Endothelial cell of umbilical vein (primary cell): ENCODE results near the gene OR5AC2. TPM values are rescaled to one million over a fixed set of nuclear protein-coding genes. Genes with fewer than 3 reads are reported as not detected.

Source experiments
- BruUV-seq: library from RNA; stranded (reverse); fragments of 400-500 nt; replicated peaks from 2 replicates; lab custom pipeline; 2021; lab: Mats Ljungman, UMichigan
- CTCF ChIA-PET: fragments of 300-600, 350-600 bp; sonication (Branson Sonifier 250); formaldehyde crosslinking; loops from one replicate; lab custom pipeline; 2021; ENCODE audit warnings: antibody characterized with exemption, inconsistent platforms; lab: Charles Lee
- POLR2A ChIA-PET: fragments of 300-600, 350-600 bp; sonication (Branson Sonifier 250); formaldehyde crosslinking; loops from one replicate; lab custom pipeline; 2021; ENCODE audit warnings: antibody characterized with exemption, inconsistent platforms; lab: Charles Lee
- DNase-seq: peaks from one replicate; pipeline ENCODE4 v3.0.0-alpha.2; 2011; ENCODE audit warnings: low read depth, low spot score
- FAIRE-seq: peaks from 2 replicates; lab custom pipeline; 2011; peaks lifted over from hg19 to GRCh38; lab: Jason Lieb, UNC
- H2AFZ ChIP-seq: 2 replicates; pipeline ENCODE4 v1.6.0; 2012; ENCODE audit warnings: low read depth, low read length, control low read depth, inconsistent platforms
- H3K27ac ChIP-seq: 2 replicates; pipeline ENCODE4 v1.5.1; 2011; ENCODE audit warnings: low read depth, mild to moderate bottlenecking, control low read depth, low read length, moderate library complexity; ENCODE audit not compliant: insufficient read depth
- H3K27me3 ChIP-seq, 2 experiments: 2 replicates each; pipeline versions ENCODE4 v1.6.0 to v1.6.1; 2011; ENCODE audit warnings: low read length in 2 of 2, mixed read lengths in 1 of 2; ENCODE audit not compliant: control insufficient read depth in 2 of 2, insufficient read depth in 2 of 2
- H3K36me3 ChIP-seq, 2 experiments: 2 replicates in 1 of 2; 3 replicates in 1 of 2; pipeline ENCODE4 v1.5.1; 2011; ENCODE audit warnings: low read length in 2 of 2, mild to moderate bottlenecking in 1 of 2, moderate library complexity in 1 of 2; ENCODE audit not compliant: control insufficient read depth in 2 of 2, insufficient read depth in 2 of 2; ENCODE audit errors: extremely low read depth in 1 of 2
- H3K4me1 ChIP-seq: 3 replicates; pipeline ENCODE4 v1.5.1; 2011; ENCODE audit warnings: mild to moderate bottlenecking, low read length; ENCODE audit not compliant: control insufficient read depth, insufficient read depth; ENCODE audit errors: extremely low read depth
- H3K4me2 ChIP-seq: 2 replicates; pipeline ENCODE4 v1.6.1; 2011; ENCODE audit warnings: low read length, control low read depth, mixed read lengths; ENCODE audit not compliant: insufficient read depth
- H3K4me3 ChIP-seq, 3 experiments: fragments of 200-600 bp in 1 of 3; sonication (generic), shearing (Covaris generic) in 1 of 3; replicated peaks in 1 of 3; 2 replicates each; pipeline ENCODE4 v1.5.1; 2011 to 2016; ENCODE audit warnings: control low read depth in 3 of 3, low read length in 3 of 3, mild to moderate bottlenecking in 2 of 3, inconsistent platforms in 1 of 3, low read depth in 1 of 3, moderate library complexity in 1 of 3; ENCODE audit not compliant: insufficient read depth in 1 of 3
- H3K79me2 ChIP-seq: 2 replicates; pipeline ENCODE4 v1.6.0; 2012; ENCODE audit warnings: low read length, inconsistent platforms; ENCODE audit not compliant: control insufficient read depth, insufficient read depth
- H3K9ac ChIP-seq: replicated peaks from 2 replicates; pipeline ENCODE3; 2011; ENCODE audit warnings: low read length, control low read depth; ENCODE audit not compliant: insufficient read depth; ENCODE audit errors: extremely low read depth
- H3K9me1 ChIP-seq: replicated peaks from 3 replicates; pipeline ENCODE4 v1.6.0; 2011; ENCODE audit warnings: mild to moderate bottlenecking, low read length; ENCODE audit not compliant: control insufficient read depth, insufficient read depth; ENCODE audit errors: extremely low read depth
- H3K9me3 ChIP-seq: replicated peaks from 2 replicates; pipeline ENCODE4 v1.5.1; 2012; ENCODE audit warnings: low read length, inconsistent platforms; ENCODE audit not compliant: control insufficient read depth, insufficient read depth
- H4K20me1 ChIP-seq: replicated peaks from 2 replicates; pipeline ENCODE3; 2011; ENCODE audit warnings: mild to moderate bottlenecking, low read length; ENCODE audit not compliant: control insufficient read depth, insufficient read depth; ENCODE audit errors: extremely low read depth
- FOS ChIP-seq: IDR thresholded peaks from 2 replicates; pipeline ENCODE4 v1.6.1; 2011; ENCODE audit warnings: mild to moderate bottlenecking, low read length, moderate library complexity, borderline replicate concordance; ENCODE audit not compliant: insufficient read depth
- GATA2 ChIP-seq: IDR thresholded peaks from 2 replicates; pipeline ENCODE4 v1.7.0; 2011; ENCODE audit warnings: low read depth, mild to moderate bottlenecking, moderate library complexity, mixed read lengths, low read length; ENCODE audit not compliant: insufficient read length, insufficient read depth
- MYC ChIP-seq: IDR thresholded peaks from one replicate; pipeline ENCODE4 v1.6.1; 2011; ENCODE audit warnings: mild to moderate bottlenecking, low read depth, low read length
- dilution Hi-C: fragments of 300-500 bp; cut with MboI; formaldehyde crosslinking; loops from one replicate; pipeline ENCODE4 v1.15.0; 2019; ENCODE audit warnings: low sequenced_read_pairs; ENCODE audit not compliant: extremely low pct_ligation_motif_present
- intact Hi-C: fragments of 100-400 bp; cut with micrococcal nuclease; formaldehyde crosslinking; loops from one replicate; pipeline ENCODE4 v1.10.0; 2022
- polyA plus RNA-seq, 4 experiments: library from polyadenylated mRNA; depleted of rRNA in 3 of 4; stranded (reverse) in 3 of 4; unstranded in 1 of 4; fragments of >200 nt; gene quantifications; 2 replicates each; pipeline versions ENCODE4 v1.2.1 to v1.2.3, GENCODE V29; 2011 to 2012; ENCODE audit warnings: missing spikeins in 1 of 4
- total RNA-seq: library from RNA; stranded (reverse); gene quantifications from 2 replicates; pipeline ENCODE4 v1.2.3, GENCODE V29; 2021
- TF ChIP-seq, protein P1 (sequence below): IDR thresholded peaks from 2 replicates; pipeline ENCODE4 v1.6.1; 2011; ENCODE audit not compliant: insufficient read depth, insufficient read length
- TF ChIP-seq, protein P2 (sequence below), 2 donors: IDR thresholded peaks; 1 replicate in 1 of 2; 2 replicates in 1 of 2; pipeline ENCODE4 v1.5.1; 2011; ENCODE audit warnings: low read length in 2 of 2, mild to moderate bottlenecking in 2 of 2, moderate library complexity in 2 of 2, control low read depth in 1 of 2, inconsistent platforms in 1 of 2, low read depth in 1 of 2; ENCODE audit not compliant: insufficient read depth in 1 of 2; ENCODE audit errors: extremely low read depth in 1 of 2

Gene OR5AC2
- total and polyA plus RNA-seq, 2 donors (not counting 3 experiments of a cell fraction or from before 2014, with no cell fraction given), result not detected

DNA sequence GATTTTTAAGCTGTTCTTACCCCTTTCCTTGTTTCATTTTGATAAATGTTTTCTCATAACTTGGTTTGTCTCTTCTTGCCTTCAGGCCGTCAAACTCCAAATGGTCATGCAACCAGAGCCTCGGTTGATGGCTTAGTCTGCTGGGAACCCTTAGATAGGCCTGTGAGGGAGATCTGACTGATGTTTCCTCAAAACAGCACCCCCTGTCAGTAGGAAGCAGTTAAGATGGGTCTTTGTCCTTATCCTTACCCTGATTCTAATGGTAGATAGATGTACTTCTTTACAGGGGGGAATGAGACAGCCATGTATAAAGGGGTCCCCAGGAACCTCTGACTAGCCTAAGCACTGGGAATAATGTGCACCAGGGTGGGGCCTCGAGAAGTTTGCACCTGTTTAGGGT lies 27.3 kb downstream of the OR5AC2 start:
- H2AFZ ChIP-seq, result no peak overlapping the region
- H3K9ac ChIP-seq, result no peak overlapping the region
- BruUV-seq, result no TSS peak
- no peak for FAIRE-seq
- H3K36me3 ChIP-seq, result no peaks in the 10 kb centered on the region
- ChIA-PET POLR2A (no interaction called here), CTCF (no interaction called here)
- no peak overlapping the region for H3K4me3 ChIP-seq
- H3K4me1 ChIP-seq, result no peaks in the 10 kb centered on the region
- dilution Hi-C loops, result no loop called here
- H3K79me2 ChIP-seq, result no peaks in the 10 kb centered on the region
- no peak overlapping the region for H3K4me2 ChIP-seq
- no peaks in the 10 kb centered on the region for H3K9me3 ChIP-seq
- H3K27ac ChIP-seq, result no peak overlapping the region
- no peaks in the 10 kb centered on the region for H3K9me1 ChIP-seq
- intact Hi-C loops, result no loop called here
- DNase-seq, result no peak
- no peaks in the 10 kb centered on the region for H4K20me1 ChIP-seq
- H3K27me3 ChIP-seq, result no peaks in the 10 kb centered on the region
- no peak for TF ChIP-seq FOS
- TF ChIP-seq GATA2, result no peak
- TF ChIP-seq, protein P1, sequence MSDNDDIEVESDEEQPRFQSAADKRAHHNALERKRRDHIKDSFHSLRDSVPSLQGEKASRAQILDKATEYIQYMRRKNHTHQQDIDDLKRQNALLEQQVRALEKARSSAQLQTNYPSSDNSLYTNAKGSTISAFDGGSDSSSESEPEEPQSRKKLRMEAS, result no peak
- TF ChIP-seq MYC, result no peak
- TF ChIP-seq, protein P2, sequence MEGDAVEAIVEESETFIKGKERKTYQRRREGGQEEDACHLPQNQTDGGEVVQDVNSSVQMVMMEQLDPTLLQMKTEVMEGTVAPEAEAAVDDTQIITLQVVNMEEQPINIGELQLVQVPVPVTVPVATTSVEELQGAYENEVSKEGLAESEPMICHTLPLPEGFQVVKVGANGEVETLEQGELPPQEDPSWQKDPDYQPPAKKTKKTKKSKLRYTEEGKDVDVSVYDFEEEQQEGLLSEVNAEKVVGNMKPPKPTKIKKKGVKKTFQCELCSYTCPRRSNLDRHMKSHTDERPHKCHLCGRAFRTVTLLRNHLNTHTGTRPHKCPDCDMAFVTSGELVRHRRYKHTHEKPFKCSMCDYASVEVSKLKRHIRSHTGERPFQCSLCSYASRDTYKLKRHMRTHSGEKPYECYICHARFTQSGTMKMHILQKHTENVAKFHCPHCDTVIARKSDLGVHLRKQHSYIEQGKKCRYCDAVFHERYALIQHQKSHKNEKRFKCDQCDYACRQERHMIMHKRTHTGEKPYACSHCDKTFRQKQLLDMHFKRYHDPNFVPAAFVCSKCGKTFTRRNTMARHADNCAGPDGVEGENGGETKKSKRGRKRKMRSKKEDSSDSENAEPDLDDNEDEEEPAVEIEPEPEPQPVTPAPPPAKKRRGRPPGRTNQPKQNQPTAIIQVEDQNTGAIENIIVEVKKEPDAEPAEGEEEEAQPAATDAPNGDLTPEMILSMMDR (IDR thresholded peaks at IDR 0.05; ENCODE audit: extremely low read depth in 1 of 2, insufficient read depth in 1 of 2, low read depth in 1 of 2, low read length in 2 of 2), result no peak

DNA sequence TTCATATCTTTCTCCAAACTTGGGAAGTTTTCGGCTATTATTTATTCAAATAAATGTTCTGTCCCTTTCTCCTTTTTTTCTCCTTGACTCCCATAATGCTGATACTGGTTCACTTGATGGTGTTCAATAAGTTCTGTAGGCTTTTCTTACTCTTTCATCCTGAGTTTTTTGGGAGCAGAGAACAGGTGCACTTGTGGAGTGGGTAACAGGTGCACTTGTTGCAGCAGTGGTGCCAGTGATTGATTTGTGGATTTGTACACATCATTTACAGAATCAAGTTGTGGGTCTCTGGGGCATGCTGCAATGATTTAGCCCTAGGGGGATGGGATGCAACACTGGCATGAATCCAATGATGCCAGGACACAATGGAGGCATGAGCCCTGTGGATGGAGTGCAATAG lies 28.7 kb downstream of the OR5AC2 start:
- H3K27ac ChIP-seq, result no peak overlapping the region
- H4K20me1 ChIP-seq, result no peaks in the 10 kb centered on the region
- no peaks in the 10 kb centered on the region for H3K36me3 ChIP-seq
- H3K9me1 ChIP-seq, result no peaks in the 10 kb centered on the region
- no peaks in the 10 kb centered on the region for H3K27me3 ChIP-seq
- no peak overlapping the region for H3K4me3 ChIP-seq
- TF ChIP-seq FOS, result no peak
- TF ChIP-seq, protein P1, result no peak
- no peak overlapping the region for H3K4me2 ChIP-seq
- H3K4me1 ChIP-seq, result no peaks in the 10 kb centered on the region
- CTCF ChIA-PET, result no interaction called here
- H3K9ac ChIP-seq, result no peak overlapping the region
- POLR2A ChIA-PET, result no interaction called here
- H2AFZ ChIP-seq, result no peak overlapping the region
- BruUV-seq, result no TSS peak
- FAIRE-seq, result no peak
- no peak for DNase-seq
- H3K79me2 ChIP-seq, result no peaks in the 10 kb centered on the region
- H3K9me3 ChIP-seq, result no peaks in the 10 kb centered on the region
- dilution Hi-C loops, result no loop called here
- intact Hi-C loops, result no loop called here
